PFSK-1 (cell line): ENCODE measurements around the gene HEATR9.

ENCODE experiments used
- FOXP2 ChIP-seq: optimal IDR thresholded peaks from 2 replicates; pipeline ENCODE3; 2011; ENCODE audit warnings: borderline replicate concordance, control low read depth, inconsistent platforms; ENCODE audit not compliant: insufficient read depth; ENCODE audit errors: extremely low read length, extremely low read depth
- POLR2AphosphoS5 ChIP-seq: IDR thresholded peaks from 2 replicates; pipeline ENCODE4 v1.6.1; 2012; ENCODE audit warnings: low read depth, mild to moderate bottlenecking, control low read depth, low read length, moderate library complexity
- SIN3A ChIP-seq: IDR thresholded peaks from 2 replicates; pipeline ENCODE4 v1.6.1; 2012; ENCODE audit warnings: mild to moderate bottlenecking, low read length, moderate library complexity, borderline replicate concordance; ENCODE audit not compliant: insufficient read depth
- TAF1 ChIP-seq: IDR thresholded peaks from 2 replicates; pipeline ENCODE4 v1.6.1; 2012; ENCODE audit warnings: low read length, control low read depth, borderline replicate concordance; ENCODE audit not compliant: insufficient read depth
- TF ChIP-seq, protein P1 (sequence below), 2 experiments: IDR thresholded peaks; 2 replicates each; pipeline versions ENCODE4 v1.6.1 to v1.8.0; 2011 to 2012; ENCODE audit warnings: low read depth in 2 of 2, low read length in 2 of 2, control low read depth in 1 of 2, inconsistent platforms in 1 of 2, mild to moderate bottlenecking in 1 of 2, moderate library complexity in 1 of 2; ENCODE audit not compliant: insufficient read depth in 1 of 2

The HEATR9 gene

GRCh38 chr17:35906191-35906925, 37.7 kb upstream of the HEATR9 start:
- TF ChIP-seq POLR2AphosphoS5, result no peak
- TF ChIP-seq FOXP2, result no peak
- no peak for TF ChIP-seq SIN3A
- TF ChIP-seq, protein P1, sequence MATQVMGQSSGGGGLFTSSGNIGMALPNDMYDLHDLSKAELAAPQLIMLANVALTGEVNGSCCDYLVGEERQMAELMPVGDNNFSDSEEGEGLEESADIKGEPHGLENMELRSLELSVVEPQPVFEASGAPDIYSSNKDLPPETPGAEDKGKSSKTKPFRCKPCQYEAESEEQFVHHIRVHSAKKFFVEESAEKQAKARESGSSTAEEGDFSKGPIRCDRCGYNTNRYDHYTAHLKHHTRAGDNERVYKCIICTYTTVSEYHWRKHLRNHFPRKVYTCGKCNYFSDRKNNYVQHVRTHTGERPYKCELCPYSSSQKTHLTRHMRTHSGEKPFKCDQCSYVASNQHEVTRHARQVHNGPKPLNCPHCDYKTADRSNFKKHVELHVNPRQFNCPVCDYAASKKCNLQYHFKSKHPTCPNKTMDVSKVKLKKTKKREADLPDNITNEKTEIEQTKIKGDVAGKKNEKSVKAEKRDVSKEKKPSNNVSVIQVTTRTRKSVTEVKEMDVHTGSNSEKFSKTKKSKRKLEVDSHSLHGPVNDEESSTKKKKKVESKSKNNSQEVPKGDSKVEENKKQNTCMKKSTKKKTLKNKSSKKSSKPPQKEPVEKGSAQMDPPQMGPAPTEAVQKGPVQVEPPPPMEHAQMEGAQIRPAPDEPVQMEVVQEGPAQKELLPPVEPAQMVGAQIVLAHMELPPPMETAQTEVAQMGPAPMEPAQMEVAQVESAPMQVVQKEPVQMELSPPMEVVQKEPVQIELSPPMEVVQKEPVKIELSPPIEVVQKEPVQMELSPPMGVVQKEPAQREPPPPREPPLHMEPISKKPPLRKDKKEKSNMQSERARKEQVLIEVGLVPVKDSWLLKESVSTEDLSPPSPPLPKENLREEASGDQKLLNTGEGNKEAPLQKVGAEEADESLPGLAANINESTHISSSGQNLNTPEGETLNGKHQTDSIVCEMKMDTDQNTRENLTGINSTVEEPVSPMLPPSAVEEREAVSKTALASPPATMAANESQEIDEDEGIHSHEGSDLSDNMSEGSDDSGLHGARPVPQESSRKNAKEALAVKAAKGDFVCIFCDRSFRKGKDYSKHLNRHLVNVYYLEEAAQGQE (IDR thresholded peaks at IDR 0.05; ENCODE audit: insufficient read depth in 1 of 2, low read depth in 2 of 2, low read length in 2 of 2), result no peak
- no peak for TF ChIP-seq TAF1

- no peak for TF ChIP-seq SIN3A
- TF ChIP-seq, protein P1 (IDR thresholded peaks at IDR 0.05; ENCODE audit: insufficient read depth in 1 of 2, low read depth in 2 of 2, low read length in 2 of 2), result no peak
- TF ChIP-seq TAF1, result no peak
- TF ChIP-seq POLR2AphosphoS5, result no peak
- no peak for TF ChIP-seq FOXP2
Observed at GRCh38 chr17:35903451-35903850, 34.8 kb upstream of the HEATR9 start.

DNA sequence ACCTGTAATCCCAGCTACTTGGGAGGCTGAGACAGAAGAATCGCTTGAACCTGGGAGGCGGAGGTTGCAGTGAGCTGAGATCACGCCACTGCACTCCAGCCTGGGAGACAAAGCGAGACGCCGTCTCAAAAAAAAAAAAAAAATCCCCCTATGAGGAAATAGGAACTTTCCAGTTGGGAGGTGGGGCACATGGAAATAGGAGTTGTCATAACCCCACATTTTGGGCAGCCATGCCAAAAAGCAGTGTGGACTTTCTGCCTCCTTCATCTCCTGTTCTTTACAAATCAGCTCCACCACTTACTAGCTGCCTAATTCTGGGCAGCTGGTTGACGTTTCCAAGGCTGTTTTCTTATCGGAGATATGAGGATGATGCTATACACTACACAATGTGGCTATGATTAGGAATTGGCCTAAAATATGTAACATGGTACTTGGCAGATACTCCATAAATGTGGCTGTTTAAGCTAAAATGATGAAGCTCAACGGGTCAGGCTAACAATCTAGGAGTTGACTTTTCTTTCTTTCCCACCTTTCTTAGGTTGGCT, 33.0 kb upstream of the HEATR9 start:
- TF ChIP-seq, protein P1 (IDR thresholded peaks at IDR 0.05; ENCODE audit: insufficient read depth in 1 of 2, low read depth in 2 of 2, low read length in 2 of 2), result no peak
- TF ChIP-seq POLR2AphosphoS5, result no peak
- TF ChIP-seq SIN3A, result no peak
- TF ChIP-seq TAF1, result no peak
- TF ChIP-seq FOXP2, result no peak

- TF ChIP-seq, protein P1 (IDR thresholded peaks at IDR 0.05; ENCODE audit: insufficient read depth in 1 of 2, low read depth in 2 of 2, low read length in 2 of 2), result no peak
- TF ChIP-seq SIN3A (no peak), POLR2AphosphoS5 (no peak)
Observed at GRCh38 chr17:35900708-35901480, 32.2 kb upstream of the HEATR9 start.
